Left lobe of liver (tissue), 2 donors: ENCODE results near the gene BDH1. TPM values are rescaled to one million over a fixed set of nuclear protein-coding genes. Genes with fewer than 3 reads are reported as not detected.
"Not testable (repeated sequence)": the region's sequence is repeated elsewhere in the genome, so short reads cannot be mapped to it uniquely, and the experiment has no call there.

Experiments
- ATAC-seq: fragments of 200-7000 bp; cut with Tn5 transposase; one replicate; pipeline ENCODE4 v1.9.1; 2020; ENCODE audit warnings: mild to moderate bottlenecking, moderate library complexity
- DNase-seq: peaks from one replicate; pipeline ENCODE4 v3.0.0-alpha.2; 2020; ENCODE audit warnings: low spot score
- total RNA-seq: library from RNA; stranded (reverse); gene quantifications from one replicate; pipeline ENCODE4 v1.2.1, GENCODE V29; 2021
- donor health status: DM: no; HTN: no; CAD: no; lungs with moderate emphysema.
- donor health status: DM: no; HTN: yes; CAD: no.

BDH1 gene
- total RNA-seq, 1 donor from 2014 or later: 279 TPM

DNA sequence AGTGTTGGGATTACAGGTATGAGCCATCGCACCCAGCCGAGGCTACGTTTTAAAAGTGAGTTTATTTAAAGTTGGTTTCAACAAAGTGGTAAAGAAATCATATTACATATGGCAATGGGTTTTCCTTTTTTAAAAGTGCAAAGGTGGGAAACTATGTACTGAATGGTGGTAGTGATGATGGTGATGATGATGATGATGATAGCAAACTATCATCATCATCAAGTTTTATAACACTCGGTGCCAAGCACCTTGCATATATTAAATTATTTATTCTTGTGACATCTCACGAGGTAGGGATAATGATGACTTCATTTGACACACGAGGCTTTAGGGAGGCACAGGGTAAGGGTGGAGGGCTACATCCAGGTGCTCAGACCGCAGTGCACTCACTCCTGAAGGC, 64.3 kb downstream of the BDH1 start:
- ATAC-seq: no peak

DNA sequence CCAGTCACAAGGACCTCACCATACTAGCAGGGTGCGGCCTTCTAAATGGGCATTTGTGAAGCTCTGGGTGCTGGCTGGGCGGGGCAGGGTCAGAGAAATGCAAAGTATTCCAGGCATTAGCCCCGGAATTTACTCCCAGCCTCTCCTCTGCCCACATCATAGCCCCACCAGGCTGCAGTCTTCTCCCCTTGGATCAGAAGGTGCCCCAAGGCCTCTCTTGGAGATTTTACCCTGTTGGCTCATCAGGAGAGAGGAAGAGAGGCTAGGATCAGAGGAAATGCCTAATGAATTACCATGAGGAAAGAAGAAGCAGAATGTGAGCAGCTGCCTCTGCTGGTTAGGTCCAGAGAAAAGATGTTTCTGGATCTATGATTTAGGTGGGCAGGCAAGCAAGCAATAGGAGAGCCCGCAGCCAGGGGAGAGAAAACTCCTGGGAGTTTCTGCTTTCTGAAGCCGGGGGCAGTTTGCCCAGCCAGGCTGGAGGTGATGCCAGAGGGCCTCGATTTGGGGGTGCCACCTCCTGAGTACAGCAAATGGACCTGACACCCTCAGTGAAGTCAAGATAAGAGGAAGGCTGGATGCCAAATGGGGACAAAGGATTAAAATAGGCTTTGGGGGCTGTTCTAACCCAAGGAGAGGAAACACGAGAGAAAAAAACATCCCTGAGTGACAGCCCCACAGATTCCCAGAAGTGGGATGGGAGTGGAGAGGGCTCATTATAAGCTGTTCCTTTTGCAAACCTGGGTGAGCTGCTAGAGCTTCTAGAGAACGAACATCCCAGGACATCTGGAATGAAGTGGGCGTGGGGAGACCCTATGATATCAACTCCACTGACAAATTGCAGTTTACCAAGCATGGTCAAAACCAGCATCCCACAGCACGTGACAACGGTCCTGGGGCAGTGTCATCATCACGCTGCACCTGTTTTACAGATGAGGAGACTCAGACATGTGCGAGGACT, 65.4 kb downstream of the BDH1 start:
- no peak for DNase-seq

More for the DNA sequence above, 64.3 kb downstream of the BDH1 start:
- no peak for DNase-seq

DNA sequence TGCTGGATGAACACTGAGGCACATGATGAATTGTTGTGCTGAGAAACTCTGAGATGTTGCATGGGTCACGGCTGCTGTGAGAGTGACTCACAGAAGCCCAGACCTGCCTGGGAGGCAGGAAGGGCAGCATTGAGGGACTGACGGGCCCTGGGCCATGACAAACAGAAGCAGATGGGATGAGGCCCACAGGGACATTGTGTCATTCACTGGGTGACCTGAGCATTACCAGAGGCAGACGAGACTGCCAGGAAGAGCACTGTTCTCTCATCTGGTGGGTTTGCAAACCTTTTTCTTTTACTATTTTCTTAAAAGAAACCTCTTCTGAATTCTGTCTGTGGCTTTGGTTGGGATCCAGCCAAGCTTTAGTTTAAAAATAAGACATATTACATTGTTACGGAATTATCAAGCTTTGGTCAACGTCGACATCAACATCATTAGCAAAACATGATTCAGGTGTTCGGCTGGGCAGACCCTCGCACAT, 67.8 kb downstream of the BDH1 start:
- ATAC-seq (peak; percentile 99), DNase-seq (peak; percentile 87)

More for the DNA sequence above, 65.4 kb downstream of the BDH1 start:
- ATAC-seq: no peak

DNA sequence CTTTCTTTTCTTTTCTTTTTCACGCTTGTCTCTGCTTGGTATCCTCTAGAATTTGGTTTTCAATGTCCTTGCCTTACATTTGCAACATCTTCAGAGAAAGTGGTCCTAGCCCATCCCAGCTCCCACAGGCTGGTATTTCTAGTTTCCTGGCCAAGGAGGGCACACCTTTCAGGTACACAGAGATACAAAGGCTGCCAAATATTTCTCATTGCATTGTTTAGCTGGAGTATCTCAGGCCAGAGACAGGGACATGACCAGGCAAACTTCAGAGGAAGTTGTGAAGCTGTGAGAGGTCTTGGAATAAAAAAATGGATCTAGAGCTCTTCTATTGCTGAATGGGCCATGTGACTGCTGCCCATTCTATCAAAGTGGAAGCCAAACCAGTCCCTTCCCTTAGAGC, 68.9 kb downstream of the BDH1 start:
- ATAC-seq (no peak), DNase-seq (no peak)

DNA sequence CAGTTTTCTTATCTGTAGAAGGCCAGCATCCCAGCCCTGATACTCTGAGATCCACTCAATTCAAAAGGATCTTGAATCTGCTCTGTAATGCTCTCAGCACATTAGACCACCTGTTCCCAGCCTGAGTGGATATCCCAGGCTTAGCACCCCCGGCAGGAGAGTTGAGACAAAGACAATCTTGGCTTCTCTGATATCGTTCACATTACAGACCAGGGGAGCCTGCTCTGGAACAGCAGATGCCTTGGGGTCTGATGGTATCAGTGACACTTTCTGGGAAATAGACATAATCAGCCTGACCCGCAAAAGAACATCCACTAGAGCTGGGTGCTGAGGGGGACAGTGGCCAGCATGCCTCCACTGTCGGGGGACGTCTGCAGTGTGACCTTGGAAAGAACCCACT, 70.6 kb downstream of the BDH1 start:
- ATAC-seq: no peak
- DNase-seq: no peak

DNA sequence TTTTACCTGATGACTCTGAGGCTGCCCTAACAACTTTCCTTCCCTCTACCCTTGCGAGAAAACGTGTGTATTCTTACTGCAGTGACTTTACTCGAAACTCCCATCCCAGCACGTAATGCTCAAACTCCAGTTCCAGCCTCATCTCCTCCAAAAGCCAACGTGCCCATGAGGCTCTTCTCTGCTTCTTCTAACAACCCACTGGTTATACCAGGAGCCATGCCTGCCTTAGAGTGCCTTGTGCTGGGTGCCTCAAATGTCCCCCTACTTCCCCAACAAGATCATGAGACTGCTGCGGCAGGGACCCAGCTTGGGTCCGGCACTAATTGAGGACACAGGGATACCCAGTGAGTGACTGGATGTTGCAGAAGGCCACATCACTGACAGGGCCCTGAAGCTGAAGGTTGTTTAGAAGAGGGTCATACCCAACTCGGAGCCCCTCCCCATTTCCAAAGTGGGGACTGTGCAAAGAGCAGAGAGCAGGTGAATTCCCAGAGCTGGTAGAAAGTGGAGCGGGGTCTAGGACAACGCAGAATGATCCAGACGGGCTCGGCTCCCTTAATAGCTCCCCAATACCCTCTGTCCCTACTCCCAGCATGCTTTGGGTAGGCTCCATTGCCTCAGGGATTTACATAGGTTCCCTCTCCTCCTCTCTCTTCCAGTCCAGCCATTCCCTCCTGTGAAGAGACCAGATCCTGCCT, 71.4 kb downstream of the BDH1 start:
- no peak for DNase-seq
- ATAC-seq: no peak

DNA sequence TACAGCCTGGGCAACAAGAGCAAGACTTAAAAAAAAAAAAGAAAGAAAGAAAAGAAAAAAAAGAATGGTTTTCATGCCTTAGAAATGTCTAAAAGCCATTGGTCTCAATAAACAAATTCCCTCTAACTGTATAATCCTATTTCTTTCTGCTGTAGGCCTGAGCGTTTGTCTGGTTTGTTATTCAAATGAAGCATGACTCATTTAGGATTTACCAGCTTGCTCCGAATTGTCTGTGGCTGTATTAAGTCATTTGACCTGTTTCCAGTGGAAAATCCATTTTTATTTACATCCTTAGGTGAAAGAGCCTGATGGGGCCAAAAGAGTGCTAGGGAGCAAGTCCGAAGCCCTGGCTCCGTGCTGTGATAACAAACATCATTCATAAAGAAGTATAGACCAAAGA, 73.8 kb downstream of the BDH1 start:
- DNase-seq (no peak), ATAC-seq (no peak)

DNA sequence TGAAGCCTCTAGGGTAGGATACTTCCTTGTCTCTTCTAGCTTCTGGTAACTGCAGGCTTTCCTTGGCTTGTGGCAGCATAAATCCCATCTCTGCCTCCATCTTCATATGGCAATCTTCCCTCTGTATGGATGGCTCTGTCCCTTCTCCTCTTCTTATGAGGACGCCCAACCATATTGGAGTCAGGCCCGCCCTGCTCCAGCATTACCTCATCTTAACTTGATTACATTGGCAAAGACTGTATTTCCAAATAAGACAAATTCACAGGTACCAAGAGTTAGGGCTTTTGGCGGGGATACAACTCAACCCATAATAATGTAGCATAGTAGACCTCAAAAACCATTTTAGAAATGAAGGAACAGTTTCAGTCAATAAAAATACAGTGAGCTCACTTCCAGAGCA, 75.4 kb downstream of the BDH1 start:
- peak; percentile 62 for DNase-seq
- ATAC-seq: peak; percentile 71

DNA sequence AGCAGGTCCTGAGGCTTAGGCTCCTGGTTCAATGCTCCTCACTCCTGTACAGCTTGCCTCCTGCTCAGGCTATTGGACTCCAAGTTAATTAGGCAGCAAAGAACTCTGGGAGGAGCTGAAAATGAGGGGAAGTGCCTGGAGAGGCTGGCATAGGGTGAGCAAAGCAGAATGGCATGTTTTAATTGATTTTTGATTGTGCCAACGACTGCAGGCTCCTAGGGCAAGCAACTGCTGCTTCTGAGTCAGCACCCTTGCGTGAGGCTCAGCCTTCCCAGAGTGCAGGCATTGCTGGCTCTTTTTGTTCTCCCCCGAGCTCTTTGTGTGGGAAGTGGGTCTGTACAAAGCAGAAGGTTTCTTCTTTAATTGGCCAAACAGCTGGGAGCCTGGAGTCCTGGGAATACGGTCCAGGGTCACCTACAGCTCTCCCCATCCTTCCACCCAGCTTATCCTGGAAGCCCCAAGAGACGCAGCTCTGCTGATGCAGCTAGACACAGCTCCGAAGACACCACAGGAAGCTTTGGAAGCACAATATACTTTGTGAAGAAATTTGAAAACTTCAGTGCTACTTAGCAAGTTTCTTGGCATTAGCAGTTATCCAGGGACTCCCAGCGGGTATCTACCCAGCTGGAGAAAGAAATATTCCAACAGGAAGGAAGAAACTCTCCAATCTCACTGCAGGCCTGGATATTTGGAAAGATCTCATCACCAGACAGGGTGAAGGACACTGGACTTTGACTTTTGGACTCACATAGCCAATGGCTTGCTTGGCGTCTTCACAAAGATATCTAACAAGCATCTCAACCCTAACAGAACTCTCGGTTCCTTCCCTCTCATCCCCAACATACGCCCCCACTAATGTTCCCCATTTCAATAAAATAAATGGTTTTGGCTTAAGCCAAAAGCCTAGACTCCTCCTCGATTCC, 76.8 kb downstream of the BDH1 start:
- peak; percentile 62 for DNase-seq
- ATAC-seq: peak; percentile 82

DNA sequence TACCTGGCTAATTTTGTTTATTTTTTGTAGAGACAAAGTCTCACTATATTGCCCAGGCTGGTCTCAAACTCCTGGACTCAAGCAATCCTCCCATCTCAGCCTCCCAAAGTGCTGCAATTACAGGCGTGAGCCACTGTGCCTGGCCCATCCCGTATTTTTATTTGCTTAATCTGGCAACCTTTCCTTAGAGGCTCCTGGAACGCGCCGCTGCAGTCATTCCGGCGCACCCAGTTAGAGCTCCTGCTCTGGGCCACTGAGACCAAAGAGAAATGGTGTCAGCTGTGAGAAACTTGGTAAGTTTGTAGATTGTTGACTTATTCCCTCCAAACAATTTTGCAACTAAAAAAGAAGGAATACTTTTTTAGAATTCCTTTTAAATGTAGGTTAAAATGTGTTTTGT, 78.0 kb downstream of the BDH1 start:
- DNase-seq, ATAC-seq: not testable (repeated sequence)

DNA sequence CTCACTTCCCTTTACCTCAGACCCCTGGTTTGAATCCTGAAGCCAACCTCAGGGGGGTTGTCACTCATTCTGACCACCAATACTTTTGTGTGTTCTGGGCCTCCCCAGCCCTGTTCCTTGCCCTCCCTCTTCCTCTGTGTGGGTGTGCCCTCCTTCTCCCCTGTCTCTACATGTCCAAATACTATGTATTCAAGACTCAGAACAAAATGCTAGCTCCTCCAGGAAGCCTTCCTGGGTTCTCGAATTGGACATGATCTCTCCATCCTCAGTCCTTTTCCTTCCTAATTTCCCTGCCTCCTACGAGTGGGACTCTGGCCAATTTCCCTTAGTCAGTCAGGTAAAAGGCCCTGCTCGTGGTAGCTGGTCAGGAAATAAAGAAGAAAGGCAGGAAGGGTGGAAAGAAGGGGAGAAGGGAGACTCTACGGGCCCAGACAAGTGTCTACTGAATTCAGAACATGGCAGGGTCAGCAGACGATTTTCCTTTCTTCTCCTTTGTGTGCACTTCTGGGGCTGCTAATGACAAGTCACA, 79.7 kb downstream of the BDH1 start:
- DNase-seq (no peak), ATAC-seq (no peak)

DNA sequence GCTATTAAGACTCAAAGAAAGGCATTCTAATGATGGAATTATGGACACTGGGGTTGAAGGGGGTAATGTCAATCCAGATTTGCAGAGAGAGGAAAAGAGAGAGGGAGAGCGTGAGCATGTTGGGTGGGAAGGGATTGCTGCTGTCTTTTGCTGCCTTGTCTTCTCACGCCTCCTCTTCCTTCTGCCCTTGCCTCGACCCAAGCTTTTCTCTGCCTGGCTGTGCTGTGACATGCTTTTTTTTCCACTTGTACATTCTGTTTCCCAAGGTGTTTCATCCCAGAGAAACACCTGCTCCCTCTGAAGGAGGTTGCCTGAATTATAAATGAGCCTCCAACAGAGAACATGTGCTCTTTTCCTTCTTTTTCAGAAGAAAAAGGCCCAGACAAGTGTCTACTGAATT, 80.3 kb downstream of the BDH1 start:
- ATAC-seq (no peak), DNase-seq (no peak)

DNA sequence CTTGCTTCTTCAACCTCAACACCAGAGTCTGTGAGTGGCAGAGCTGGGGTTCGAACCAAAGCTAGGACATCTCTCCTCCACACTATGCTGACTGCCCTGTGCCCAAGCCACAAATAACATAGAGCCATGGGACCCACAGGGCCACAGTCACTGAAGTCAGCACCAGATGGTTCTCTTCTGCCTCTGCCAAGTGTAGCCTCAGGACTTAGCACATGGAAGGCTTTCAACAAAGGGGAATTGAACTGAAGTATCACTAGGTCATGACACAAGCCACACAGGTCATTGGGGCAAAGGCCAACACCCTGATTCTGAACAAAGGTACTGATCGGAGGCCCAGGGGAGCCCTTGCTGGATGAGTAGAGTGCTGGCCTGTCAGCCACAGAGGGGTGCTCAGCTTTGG, 83.6 kb downstream of the BDH1 start:
- DNase-seq (peak; percentile 90), ATAC-seq (peak; percentile 77)

DNA sequence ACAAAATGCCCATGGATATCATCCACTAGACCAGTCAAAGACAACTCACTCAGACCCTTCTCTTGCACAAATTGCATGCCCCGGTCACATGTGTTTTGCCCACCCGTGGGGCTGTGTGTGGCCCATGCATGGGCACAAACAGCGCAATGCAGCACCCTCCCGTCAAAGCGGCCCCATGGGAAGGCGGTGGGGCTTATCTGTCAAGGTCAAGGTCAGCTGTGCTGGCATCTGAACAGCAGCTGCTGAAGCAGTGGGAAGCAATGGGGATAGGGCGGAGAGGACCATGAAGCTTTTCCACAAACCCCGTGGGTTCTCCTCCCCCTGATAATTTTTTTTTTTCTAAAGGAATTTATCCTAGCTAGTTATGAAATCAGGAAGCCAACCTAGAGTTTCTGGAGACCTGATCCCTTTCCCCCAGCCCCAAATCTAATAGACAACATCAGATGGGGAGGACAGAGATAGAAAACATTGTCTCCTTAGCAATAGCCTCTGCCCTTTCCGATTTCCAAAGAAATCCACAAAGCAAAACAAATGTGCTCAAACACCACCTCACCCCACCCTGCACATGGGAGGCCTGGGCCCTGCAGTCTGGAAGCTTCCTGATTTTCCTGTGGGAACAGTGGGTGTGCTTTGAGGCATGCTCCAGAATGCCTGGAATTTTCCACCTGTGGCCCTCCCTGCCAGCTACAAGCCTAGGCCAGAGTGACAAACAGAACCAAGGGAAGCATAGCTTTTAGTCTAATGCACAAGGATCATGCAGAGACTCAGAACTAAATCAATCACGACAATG, 84.4 kb downstream of the BDH1 start:
- peak; percentile 13 for ATAC-seq
- no peak for DNase-seq

DNA sequence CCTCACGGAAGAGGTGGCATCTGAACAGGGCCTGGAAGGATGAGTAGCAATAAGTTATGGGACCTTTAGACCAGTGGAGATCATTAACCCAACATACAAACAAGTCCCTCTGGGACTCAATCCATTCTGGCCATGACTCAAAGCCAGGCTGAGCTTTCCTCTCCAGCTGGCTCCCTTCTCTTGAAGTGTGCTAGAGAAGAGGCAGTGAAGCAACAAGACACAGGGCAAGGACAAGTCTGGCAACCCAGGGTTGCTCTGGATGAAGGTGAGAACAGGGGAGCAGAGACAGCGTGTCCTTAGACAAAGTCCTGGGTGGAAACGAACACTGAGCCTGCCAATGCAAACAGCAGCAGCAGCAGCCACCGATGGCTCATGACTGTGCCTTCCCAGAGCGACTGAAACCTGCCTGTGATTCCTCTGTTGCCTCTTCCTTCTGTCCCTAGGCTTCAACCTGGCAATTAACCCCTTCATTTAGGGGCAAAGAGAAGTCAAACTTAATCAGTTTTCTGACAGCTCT, 86.8 kb downstream of the BDH1 start:
- peak; percentile 74 for ATAC-seq
- DNase-seq: peak; percentile 95

DNA sequence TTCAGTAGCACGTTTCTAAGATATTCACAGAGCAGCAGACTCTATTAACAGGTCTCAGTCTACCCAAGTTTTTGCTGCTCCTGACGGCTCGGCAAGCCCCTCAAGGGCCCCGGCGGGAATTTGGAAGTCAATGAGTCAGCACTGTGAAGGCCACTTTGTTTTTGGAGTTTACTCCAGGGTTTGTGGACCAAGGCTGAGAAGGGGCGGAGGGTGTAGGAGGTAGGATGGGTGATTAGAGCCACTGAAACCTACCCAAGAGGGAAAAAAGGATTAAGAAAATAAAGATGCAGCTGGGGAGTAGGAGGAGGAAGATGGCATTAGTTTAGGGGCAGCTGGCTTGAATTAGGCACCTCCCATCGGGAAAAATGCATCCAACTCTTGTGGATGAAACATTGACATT, 87.6 kb downstream of the BDH1 start:
- ATAC-seq (no peak), DNase-seq (no peak)

DNA sequence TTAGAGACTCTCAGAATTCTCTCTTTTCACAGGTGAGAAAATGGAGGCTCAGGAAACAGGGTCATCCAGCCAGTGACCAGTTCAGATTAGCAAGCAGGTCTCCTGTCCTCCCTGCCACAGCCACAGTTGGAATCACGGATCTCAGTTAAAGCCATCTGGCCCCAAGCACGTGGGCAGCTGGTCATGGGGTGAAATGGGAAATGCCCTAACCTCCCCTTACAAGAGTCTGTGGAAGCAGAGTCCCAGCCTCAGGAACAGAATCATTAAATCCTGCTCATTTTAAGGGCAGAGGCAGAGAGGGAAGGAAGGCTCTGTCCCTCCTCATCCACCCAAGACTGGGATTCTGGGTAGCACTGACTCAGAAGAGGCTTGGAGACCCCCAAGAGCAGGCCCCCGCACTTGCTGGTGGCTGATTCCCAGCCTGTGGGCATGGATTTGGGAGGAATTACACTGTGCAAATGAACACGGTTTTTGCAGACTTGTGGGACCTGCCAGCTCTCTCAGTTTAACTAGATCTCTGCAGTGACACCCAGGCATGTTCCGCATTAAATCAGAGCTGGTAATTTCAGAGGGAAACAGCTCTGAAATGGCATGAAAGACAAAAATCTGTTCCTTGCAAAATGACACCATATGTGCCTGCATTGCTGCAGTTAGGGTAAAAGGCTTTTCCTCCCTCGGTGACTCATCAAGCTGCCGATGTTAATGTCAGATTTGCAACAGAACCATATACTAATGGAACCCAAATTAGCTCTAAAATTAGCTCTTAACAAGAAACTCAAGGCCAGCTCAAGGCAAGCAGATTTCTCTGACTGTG, 89.0 kb downstream of the BDH1 start:
- no peak for DNase-seq
- peak; percentile 5 for ATAC-seq

DNA sequence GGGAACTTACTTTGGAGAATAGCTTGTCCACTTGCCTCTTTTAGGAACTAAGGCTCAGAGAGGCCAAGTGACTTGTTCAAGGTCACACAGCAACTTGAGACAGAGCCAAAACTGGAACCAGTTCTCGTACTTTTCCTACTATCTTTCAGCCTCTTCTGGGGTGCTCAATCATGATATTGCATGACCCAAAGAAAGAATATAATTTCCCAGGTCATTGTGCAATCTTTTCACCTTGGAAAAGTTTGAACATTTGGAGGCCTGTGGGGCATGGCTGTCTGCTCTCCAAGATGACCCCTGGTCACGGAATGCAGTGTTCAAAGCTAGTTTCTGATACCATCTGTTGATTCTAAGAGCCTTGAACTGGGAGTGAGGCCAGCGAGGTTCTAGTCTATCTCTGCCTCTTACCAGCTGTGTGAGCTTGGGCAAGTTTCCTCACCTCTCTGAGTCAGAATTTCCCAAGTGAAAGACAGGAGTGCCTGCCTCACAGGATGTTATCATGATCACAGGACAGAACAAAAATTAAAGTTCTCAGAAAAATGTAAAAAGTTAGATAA, 89.7 kb downstream of the BDH1 start:
- peak; percentile 41 for ATAC-seq
- peak; percentile 65 for DNase-seq
